Kidney (tissue), 14 donors: ENCODE data around the gene AP2B1. TPM values are rescaled to one million over a fixed set of nuclear protein-coding genes. Genes with fewer than 3 reads are reported as not detected.

Experiments used
- DNase-seq, 5 donors: peaks; one replicate each; pipeline ENCODE4 v3.0.0-alpha.2; 2013 to 2020
- FAIRE-seq: peaks from 2 replicates; lab custom pipeline; 2012; peaks lifted over from hg19 to GRCh38; lab: Jason Lieb, UNC
- H3K27ac ChIP-seq, 2 donors: one replicate each; pipeline ENCODE4 v1.7.0; 2013; ENCODE audit warnings: low read depth in 2 of 2, low read length in 2 of 2, inconsistent platforms in 1 of 2
- H3K27me3 ChIP-seq: one replicate; pipeline ENCODE4 v1.7.1; 2013; ENCODE audit warnings: low read length, inconsistent platforms; ENCODE audit not compliant: control insufficient read depth, insufficient read depth
- H3K36me3 ChIP-seq, 3 donors: one replicate each; pipeline versions ENCODE4 v1.7.0 to v1.7.1; 2013; ENCODE audit warnings: low read length in 3 of 3, control low read depth in 1 of 3, inconsistent platforms in 1 of 3; ENCODE audit not compliant: insufficient read depth in 3 of 3, control insufficient read depth in 2 of 3
- H3K4me1 ChIP-seq, 3 donors: one replicate each; pipeline versions ENCODE4 v1.7.0 to v1.7.1; 2013; ENCODE audit warnings: low read length in 3 of 3, inconsistent platforms in 1 of 3, low read depth in 1 of 3; ENCODE audit not compliant: control insufficient read depth in 2 of 3, insufficient read depth in 2 of 3
- H3K4me3 ChIP-seq, 3 donors: one replicate each; pipeline versions ENCODE4 v1.7.0 to v1.8.1; 2013; ENCODE audit warnings: low read length in 3 of 3, control low read depth in 1 of 3, inconsistent platforms in 1 of 3
- H3K9ac ChIP-seq, 3 donors: one replicate each; pipeline versions ENCODE4 v1.7.0 to v1.7.1; 2013; ENCODE audit warnings: low read length in 3 of 3, control low read depth in 1 of 3, inconsistent platforms in 1 of 3
- H3K9me3 ChIP-seq, 3 donors: one replicate each; pipeline versions ENCODE4 v1.7.0 to v1.7.1; 2013; ENCODE audit warnings: low read length in 3 of 3, control low read depth in 1 of 3, inconsistent platforms in 1 of 3; ENCODE audit not compliant: control insufficient read depth in 2 of 3, insufficient read depth in 1 of 3
- intact Hi-C: fragments of 100-400 bp; cut with DNase I; formaldehyde crosslinking; loops from one replicate; pipeline ENCODE4 v1.11.1; 2022
- polyA plus RNA-seq: library from polyadenylated mRNA; stranded (reverse); fragments of 350-450 nt; fragmentation: Illumina TruSeq; extraction: RNeasy Lipid Tissue Mini Kit (QIAGEN cat#74804); gene quantifications from one replicate; pipeline ENCODE4 v1.2.3, GENCODE V29; 2014; ENCODE audit warnings: low read depth, low replicate concordance; ENCODE audit not compliant: insufficient read depth
- total RNA-seq: library from RNA; stranded (reverse); fragmentation: NEBNext Ultra II Directional; extraction: Animal tissue kit (Norgen Biotek cat#: 25700); gene quantifications from one replicate; pipeline ENCODE4 v1.2.1, GENCODE V29; 2021
- TF ChIP-seq, protein P1 (sequence below): IDR thresholded peaks from 3 replicates; pipeline ENCODE4 v1.5.1; 2012; ENCODE audit warnings: mild to moderate bottlenecking, moderate library complexity, borderline replicate concordance; ENCODE audit not compliant: insufficient read depth; ENCODE audit errors: extremely low read depth
- donor health status: control.
- donor health status: control.
- donor health status: control.
- donor health status: control.
- donor health status: control.
- donor health status: DM: yes; HTN: yes; CAD: no.
- donor health status: Normal renal cell carcinoma (clear cell type).

Gene AP2B1
- total and polyA plus RNA-seq, 2 donors from 2014 or later: 74.0 to 242 TPM

DNA sequence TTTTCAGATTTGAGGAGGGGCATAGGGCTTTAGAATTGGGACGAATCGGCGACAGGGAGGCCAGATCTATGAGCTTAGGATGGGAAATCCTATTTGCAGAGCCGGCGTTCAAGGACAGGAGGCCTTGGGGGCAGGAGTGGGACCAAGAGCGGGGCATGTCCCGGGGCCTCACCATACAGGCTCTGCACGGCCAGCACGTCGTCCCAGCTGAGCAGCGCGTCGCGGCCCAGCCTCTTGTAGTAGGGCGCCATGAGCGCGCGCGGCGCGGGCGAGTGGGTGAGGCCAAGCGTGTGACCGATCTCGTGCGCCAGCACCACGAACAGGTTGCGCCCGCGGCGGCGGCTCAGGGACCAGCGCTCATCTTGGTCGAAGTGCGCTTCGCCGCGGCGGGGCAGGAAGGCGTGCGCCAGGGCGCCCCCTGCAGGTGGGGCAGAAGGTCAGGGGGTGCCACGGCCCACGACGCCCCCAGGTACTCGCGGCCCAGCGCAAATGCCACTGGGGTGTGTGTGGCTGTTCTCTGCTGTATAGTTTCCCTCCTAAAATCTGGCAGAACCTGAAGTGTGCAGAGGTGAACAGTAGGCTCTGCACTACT lies 182.9 kb downstream of the AP2B1 start:
- DNase-seq: no peak
- no peak overlapping the region for H3K27ac ChIP-seq
- no peaks in the 10 kb centered on the region for H3K27me3 ChIP-seq
- intact Hi-C loops: loop anchor here (5.0 kb wide), 1 partner anchor 37 kb away; the partner anchor contains the start of gene TAF15
- no peak overlapping the region for H3K9ac ChIP-seq
- H3K36me3 ChIP-seq: no peaks in the 10 kb centered on the region
- no peak overlapping the region for H3K4me3 ChIP-seq
- H3K4me1 ChIP-seq: no peaks in the 10 kb centered on the region
- TF ChIP-seq, protein P1, sequence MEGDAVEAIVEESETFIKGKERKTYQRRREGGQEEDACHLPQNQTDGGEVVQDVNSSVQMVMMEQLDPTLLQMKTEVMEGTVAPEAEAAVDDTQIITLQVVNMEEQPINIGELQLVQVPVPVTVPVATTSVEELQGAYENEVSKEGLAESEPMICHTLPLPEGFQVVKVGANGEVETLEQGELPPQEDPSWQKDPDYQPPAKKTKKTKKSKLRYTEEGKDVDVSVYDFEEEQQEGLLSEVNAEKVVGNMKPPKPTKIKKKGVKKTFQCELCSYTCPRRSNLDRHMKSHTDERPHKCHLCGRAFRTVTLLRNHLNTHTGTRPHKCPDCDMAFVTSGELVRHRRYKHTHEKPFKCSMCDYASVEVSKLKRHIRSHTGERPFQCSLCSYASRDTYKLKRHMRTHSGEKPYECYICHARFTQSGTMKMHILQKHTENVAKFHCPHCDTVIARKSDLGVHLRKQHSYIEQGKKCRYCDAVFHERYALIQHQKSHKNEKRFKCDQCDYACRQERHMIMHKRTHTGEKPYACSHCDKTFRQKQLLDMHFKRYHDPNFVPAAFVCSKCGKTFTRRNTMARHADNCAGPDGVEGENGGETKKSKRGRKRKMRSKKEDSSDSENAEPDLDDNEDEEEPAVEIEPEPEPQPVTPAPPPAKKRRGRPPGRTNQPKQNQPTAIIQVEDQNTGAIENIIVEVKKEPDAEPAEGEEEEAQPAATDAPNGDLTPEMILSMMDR: no peak
- H3K9me3 ChIP-seq: no peaks in the 10 kb centered on the region
- no peak for FAIRE-seq

DNA sequence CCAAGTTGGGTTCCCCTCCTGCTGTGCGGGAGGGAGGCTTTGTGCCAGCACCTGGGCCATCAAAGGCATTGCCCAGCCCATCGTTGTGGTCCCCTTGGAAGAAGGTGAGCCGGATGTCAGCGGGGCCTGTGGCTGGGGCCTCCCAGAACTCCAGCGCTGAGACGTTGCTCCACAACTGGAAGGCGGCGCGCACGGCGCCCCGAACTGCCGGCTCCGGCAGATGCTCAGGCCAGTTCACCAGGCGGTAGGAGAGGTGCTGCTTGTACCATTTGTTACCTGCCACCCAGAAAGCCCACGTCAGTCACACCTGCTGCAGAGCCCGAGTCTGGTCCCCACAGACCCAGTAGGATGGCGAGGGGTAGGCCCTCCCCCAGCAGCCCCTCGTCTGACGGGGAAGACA lies 186.0 kb downstream of the AP2B1 start:
- no peak overlapping the region for H3K4me3 ChIP-seq
- TF ChIP-seq, protein P1: no peak
- no peak overlapping the region for H3K9ac ChIP-seq
- no peaks in the 10 kb centered on the region for H3K27me3 ChIP-seq
- no peak overlapping the region for H3K27ac ChIP-seq
- FAIRE-seq (no peak), DNase-seq (no peak)
- H3K4me1 ChIP-seq: no peaks in the 10 kb centered on the region
- no peaks in the 10 kb centered on the region for H3K9me3 ChIP-seq
- H3K36me3 ChIP-seq: no peaks in the 10 kb centered on the region
- intact Hi-C loops: no loop called here

DNA sequence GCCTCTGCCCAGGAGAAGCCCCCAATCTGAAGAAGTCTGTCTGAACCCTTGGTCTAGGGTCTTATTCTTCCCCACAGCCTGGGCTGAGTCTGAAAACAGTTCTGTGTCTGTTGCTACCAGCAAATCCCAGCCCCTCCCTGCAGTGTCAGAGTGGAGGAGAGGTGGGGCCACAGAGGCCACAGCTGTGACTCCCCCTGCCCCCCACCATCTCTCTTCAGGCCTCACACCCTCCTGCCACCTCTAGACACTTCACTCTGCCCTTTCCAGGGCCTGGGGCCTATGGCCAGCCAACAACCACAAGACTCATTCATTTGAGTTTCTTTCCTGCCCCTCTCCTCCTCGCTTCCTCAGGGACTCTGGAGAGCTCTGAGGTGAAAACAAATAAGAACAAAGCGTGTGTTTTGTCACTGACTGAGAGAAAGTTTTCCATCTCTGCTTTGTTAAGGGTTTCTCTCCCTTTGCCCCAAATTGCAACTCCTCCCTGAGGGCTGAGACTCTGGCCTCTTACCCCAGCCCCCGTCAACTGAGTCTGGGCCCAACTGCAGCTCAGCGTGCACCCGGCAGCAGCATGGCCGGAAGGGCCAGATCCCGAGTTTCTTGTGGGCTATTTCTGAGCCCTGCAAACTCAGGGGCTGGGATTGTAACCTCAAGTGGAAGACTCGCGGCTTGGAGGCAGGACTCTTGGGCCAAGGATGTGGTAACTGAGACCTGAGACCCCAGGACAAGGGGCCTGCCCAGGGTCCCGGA lies 186.7 kb downstream of the AP2B1 start:
- Histone ChIP-seq H3K36me3 (no peaks in the 10 kb centered on the region), H3K27ac (no peak overlapping the region), H3K27me3 (no peaks in the 10 kb centered on the region), H3K4me3 (no peak overlapping the region), H3K9ac (no peak overlapping the region), H3K9me3 (no peaks in the 10 kb centered on the region), H3K4me1 (no peaks in the 10 kb centered on the region)
- DNase-seq: no peak
- TF ChIP-seq, protein P1: no peak
- no peak for FAIRE-seq
- intact Hi-C loops: no loop called here
